Epidermal melanocyte (primary cell): ENCODE data around the gene TRIP11.

ENCODE experiments used
- DNase-seq: peaks from one replicate; pipeline ENCODE4 v3.0.0; 2011; ENCODE audit warnings: low spot score; ENCODE audit not compliant: insufficient read length

The TRIP11 gene

DNA sequence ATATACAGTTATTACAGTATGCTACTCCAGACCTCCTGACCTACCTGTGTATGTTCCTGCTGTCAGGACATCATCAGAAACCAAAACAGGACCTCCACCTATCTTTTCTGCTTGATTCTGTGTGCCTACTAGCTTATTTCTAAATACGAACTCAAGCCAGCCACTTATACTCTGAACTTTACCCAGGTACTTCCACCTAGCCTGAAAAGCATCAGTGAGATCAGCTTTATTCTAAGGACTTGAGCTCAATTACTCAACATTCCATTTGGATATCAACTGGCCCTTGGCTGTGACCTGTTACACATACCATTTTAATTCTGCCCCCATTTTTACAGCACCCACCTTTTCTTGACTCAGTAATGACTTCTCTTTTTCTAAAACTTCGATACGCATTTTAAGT, 29.2 kb downstream of the TRIP11 start:
- no peak for DNase-seq

DNA sequence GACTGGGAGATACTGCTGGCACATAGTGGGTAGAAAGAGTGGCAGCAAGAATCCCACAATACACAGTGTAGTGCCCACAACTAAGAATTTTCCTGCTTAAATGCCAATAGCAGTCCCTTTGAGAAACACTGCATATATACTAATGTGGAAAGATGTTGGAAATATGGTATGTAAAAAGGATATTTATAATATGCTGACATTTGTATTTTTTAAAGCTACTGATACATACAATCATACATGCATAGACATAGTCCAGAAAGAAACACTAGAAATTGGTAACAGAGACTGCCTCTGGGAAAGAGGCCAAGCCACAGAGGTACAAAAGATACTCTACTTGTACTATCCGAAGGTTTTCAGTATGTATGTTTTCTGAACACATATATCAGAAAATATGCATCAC, 30.3 kb downstream of the TRIP11 start:
- no peak for DNase-seq

DNA sequence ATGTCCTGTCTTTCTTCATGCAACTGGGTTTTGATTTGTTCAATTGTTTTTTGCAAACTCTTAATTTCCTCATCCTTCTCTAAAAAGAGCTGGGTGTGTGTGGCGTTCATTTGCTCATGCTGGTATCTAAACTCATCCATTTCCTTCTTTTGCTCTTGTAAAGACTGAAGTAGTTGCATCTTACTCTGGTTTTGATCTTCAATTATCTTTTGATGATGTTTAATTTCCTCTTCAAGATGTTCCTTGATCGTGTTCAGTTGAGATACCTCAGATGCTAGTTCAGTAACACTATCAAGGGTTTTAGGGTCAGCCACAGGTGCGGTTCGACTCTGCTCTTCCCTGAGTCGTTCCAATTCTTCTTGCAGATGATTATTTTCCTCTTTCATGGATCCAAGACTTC, 34.8 kb downstream of the TRIP11 start:
- DNase-seq: no peak

DNA sequence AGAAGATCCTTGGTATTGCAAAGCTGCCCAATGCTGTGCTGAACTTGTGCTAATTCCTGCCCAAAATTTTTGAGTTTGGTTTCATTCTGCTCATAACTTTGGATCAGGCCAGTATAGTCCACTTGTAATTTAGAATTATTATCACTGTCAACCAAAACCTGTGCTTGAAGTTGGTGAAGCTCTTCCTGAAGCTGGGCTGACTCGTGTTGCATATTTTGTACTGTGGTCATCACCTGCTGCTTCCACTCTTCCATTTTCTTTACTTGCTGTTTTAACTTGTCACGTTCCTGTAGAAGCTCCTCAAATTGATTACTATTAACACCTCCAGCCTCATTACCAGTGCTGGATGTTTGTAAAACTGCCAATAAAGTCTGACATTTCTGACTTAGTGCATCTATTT, 35.8 kb downstream of the TRIP11 start:
- DNase-seq: no peak

GRCh38 chr14:91998667-91999570, 40.9 kb downstream of the TRIP11 start:
- DNase-seq: no peak

DNA sequence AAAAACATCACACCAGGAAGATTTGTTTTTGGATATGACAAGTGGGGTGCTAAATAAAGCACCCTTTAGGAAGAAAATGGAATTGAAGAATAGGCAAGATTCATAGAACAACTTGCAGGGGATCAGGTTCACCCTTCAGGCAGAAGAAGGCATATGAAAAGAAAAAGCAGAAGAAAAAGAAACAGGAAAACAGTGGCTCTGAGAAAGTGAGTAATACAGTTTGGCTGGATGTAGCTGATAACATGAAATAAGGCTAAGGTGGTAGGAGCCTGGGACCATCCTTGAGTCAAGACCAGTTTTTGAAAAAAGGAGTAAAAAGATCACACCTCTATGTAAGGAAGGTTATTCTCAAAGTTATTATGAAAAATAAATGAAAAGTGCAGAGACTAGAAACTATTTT, 42.4 kb downstream of the TRIP11 start:
- DNase-seq: no peak

- no peak for DNase-seq
These were observed 42.9 kb downstream of the TRIP11 start for GRCh38 chr14:91996948-91997371.

GRCh38 chr14:91987192-91987591, 52.7 kb downstream of the TRIP11 start:
- no peak for DNase-seq

DNA sequence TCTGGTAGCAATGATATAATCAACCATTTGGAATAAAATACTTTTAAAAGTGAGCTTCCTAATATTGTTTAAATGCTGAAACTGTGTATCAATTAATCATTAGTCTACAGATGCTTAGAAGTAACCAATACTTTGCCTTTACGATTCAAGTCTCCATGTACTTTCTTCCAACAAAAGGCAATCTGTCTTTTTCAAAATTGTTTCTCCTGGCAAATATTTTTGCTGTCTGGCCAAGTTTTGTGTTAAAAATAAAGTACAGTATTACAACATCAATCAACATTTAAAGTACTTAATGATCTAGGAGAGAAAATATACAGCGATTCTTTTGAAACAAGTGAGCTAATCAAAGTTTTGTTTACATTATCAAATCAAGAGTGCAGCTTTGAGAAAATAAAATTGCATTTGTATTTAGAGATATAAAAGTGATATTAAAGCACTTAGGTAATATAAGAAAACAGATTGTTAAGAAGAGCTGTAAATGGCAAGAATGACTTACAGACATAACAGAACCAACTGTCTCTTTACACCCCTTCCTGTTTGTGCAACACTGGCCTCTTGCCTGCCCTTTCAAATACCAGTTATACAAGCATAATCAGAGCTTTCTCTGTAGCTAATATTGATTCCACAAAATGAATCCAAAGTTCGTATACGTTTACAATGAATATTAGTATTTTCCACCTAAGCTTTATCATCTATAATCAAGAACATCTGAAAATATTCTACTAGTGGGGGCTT, 54.2 kb downstream of the TRIP11 start:
- no peak for DNase-seq

DNA sequence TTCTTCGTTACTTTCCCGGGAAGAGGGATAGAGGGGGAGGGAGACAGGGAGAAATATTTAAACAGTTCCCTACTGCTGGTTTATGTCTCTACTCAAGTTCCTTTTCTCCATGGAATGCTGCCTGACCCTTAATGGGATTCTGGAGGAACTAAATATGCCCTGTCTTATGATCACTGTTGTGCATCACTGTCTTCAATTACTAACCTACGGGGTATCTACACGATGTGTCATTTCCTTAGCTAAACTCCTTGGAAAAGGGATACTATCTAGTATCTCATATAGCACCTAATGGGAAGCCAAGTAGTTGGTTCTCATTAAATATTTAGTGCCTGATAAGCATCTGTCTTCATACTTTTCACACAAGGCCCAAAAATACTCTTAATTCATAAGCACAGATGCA, 54.9 kb downstream of the TRIP11 start:
- no peak for DNase-seq

DNA sequence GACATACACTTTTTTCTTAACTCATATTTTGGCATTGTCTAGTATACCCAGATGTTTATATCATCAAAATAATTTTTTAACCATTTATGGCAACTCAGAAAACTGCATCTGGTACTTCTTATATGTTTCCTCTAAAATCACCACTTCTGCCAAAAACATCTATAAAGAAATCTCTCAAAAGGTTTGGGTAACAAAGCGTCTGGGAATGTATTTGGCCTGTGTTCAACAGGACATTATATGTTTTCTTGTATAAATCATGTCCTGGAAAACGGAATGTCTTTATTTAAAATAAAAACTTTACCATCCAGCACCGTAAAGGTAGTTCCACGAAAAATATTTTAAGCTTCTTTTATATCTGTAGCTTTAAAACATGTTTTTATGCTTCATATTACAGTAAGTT, 56.3 kb downstream of the TRIP11 start:
- no peak for DNase-seq

DNA sequence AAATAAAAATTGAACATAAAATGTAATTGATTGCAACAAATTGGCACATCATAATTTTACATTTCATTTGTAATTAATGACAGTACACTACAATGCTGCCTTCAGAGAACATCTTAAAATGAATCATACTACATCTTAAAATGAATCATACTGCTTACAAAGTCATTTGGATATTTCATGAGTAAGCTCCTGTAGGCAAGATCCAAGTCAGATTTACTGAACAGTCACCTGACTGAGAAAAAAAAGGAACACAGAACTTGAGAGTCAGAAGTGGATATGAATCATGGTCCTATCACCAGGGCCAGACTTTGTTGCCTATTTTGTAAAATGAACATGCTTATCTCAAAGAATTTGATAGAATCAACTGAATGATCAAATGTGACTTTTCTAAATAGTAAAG, 59.7 kb downstream of the TRIP11 start:
- DNase-seq: no peak

DNA sequence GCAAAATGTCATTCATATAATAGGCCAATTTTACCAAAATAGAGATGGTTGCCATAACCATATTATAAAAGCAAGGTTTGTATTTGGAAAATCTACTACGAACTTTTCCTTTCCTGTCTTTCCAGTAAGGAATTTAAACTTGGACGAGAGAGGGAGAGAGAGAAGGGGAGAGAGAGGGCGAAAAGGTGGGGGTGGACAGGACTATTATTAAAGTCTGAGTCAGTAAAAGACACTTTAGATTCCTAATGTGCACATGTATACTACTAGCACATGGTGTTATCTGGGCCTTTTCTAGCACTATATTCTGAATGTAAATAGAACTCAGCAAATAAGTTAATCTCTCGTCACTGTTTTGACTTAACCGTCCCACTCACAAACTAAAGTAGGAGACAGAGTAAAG, 62.0 kb downstream of the TRIP11 start:
- DNase-seq: no peak

- DNase-seq: no peak
These were observed 64.1 kb downstream of the TRIP11 start for GRCh38 chr14:91975763-91976162.

GRCh38 chr14:91971188-91971778, 68.6 kb downstream of the TRIP11 start:
- no peak for DNase-seq

GRCh38 chr14:91968280-91968679, 71.6 kb downstream of the TRIP11 start:
- DNase-seq: no peak

- DNase-seq: no peak
These were observed 75.1 kb downstream of the TRIP11 start for GRCh38 chr14:91964724-91965123.

DNA sequence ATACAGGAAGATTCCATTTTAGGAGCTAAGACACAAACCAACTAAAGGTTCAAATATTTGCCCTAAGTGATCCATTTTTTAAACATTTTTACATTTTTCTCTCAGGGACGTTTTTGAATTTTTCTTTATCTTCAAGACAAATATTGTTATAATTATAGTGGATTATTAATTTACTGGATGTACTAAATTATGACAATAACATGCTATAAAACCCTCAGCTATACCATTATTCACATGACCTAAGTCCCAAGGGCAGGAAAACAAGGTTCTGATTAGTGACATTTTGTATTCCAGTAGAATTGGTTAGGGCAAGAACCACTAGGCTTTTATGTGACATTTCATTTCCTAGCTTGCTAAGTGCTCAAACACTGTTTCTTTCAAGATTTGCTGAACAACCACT, 75.8 kb downstream of the TRIP11 start:
- DNase-seq: no peak

DNA sequence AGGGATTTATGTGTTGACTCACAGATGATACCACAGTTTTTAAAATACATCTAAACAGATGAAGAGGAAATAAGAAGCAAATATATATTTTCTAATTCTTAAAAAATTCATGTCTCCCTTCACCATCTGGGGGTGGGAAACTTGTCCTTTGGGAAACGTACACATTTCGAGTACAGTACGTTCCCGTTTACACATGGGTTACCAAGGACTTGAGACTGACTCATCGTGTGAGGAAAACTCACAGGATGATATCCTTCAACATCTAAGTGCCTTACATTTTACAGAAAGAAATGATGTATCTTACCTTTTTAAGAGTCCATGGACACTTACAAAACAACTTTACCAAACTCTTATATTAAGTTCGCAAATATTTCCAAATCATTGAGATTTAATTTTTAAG, 76.4 kb downstream of the TRIP11 start:
- no peak for DNase-seq

- no peak for DNase-seq
These were observed 78.3 kb downstream of the TRIP11 start for GRCh38 chr14:91961297-91962220.

DNA sequence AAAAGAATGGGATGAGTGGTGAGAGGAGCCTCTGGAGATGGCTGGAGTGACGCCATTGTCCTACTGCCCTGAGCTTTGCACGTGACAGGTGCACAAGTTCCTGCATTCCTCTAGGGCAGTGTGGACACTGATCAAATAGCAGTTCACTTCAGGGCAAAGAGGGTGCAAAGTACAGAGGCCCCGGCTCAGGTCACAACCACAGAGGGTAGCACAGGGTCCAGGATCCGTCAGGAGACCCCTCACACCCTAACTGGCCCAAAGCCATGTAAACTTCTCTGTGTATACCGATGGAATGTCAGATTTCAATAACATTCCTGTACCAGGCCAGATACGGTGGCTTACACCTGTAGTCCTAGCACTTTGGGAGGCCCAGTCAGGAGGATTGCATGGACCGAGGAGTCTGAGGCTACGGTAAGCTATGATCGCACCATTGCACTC, 82.0 kb downstream of the TRIP11 start:
- no peak for DNase-seq
